Measurements from ENCODE around the gene FILIP1L.

- TF ChIP-seq CREB5 (CRISPR knock-in tag; IDR thresholded peaks at IDR 0.05; ENCODE audit: low read depth) (no peak), OSR1 (CRISPR knock-in tag; IDR thresholded peaks at IDR 0.05) (no peak), ARNTL (CRISPR knock-in tag; IDR thresholded peaks at IDR 0.05; ENCODE audit: borderline replicate concordance, low read depth) (no peak), RARB (CRISPR knock-in tag; IDR thresholded peaks at IDR 0.05) (no peak), PPARA (CRISPR knock-in tag; IDR thresholded peaks at IDR 0.05; ENCODE audit: borderline replicate concordance) (no peak), ZFP30 (CRISPR knock-in tag; IDR thresholded peaks at IDR 0.05) (no peak), ZNF8 (CRISPR knock-in tag; IDR thresholded peaks at IDR 0.05) (no peak), POU6F1 (CRISPR knock-in tag; IDR thresholded peaks at IDR 0.05; ENCODE audit: borderline replicate concordance, low read depth) (no peak), ZNF565 (CRISPR knock-in tag; conservative IDR thresholded peaks at IDR 0.05; ENCODE audit: low read depth) (no peak), ZC3H10 (CRISPR knock-in tag; IDR thresholded peaks at IDR 0.05) (no peak)
- TF ChIP-seq, protein P1, sequence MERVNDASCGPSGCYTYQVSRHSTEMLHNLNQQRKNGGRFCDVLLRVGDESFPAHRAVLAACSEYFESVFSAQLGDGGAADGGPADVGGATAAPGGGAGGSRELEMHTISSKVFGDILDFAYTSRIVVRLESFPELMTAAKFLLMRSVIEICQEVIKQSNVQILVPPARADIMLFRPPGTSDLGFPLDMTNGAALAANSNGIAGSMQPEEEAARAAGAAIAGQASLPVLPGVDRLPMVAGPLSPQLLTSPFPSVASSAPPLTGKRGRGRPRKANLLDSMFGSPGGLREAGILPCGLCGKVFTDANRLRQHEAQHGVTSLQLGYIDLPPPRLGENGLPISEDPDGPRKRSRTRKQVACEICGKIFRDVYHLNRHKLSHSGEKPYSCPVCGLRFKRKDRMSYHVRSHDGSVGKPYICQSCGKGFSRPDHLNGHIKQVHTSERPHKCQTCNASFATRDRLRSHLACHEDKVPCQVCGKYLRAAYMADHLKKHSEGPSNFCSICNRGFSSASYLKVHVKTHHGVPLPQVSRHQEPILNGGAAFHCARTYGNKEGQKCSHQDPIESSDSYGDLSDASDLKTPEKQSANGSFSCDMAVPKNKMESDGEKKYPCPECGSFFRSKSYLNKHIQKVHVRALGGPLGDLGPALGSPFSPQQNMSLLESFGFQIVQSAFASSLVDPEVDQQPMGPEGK (CRISPR knock-in tag; IDR thresholded peaks at IDR 0.05; ENCODE audit: borderline replicate concordance) = no peak
These were observed 109.4 kb downstream of the FILIP1L start for GRCh38 chr3:100004931-100005330.
